MV-4-11 (cell line): Measurements from ENCODE around the gene ATP1A4.
A peak's percentile ranks its signal among the peaks of the same experiment; 100 is the strongest.

ENCODE experiments used
- DNase-seq: peaks from one replicate; lab custom pipeline; 2025; lab: John Stamatoyannopoulos, UW

ATP1A4 gene

DNA sequence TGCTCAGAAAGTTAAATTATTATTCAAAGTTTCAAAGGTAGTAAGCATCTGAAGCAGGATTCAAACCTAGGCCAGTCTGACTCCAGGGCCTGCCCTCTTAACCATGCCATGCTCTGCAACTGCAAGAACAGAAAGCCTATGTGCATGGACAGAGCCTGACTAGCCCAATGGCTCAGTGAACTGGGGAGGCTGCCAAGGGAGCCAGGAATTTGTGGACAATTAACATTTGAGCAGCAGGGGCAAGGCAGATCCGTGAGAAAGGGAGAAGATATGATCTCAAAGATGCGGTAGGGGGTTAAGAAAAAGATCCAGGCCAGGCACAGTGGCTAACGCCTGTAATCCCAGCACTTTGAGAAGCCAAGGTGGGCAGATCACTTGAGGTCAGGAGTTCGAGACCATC is 6.5 kb upstream of the ATP1A4 start:
- DNase-seq = no peak

DNA sequence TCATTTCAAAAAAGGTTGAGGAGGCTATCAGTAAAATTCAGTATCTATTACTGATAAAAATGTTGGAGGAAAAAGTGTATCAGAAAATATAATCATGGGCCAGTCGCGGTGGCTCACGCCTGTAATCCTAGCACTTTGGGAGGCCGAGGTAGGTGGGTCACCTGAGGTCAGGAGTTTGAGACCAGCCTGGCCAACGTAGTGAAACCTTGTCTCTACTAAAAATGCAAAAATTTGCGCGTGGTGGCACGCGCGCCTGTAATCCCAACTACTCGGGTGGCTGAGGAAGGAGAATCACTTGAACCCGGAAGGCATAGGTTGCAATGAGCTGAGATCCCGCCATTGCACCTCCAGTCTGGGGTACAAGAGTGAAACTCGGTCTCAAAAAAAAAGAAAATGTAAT is 5.3 kb upstream of the ATP1A4 start:
- DNase-seq = no peak

DNA sequence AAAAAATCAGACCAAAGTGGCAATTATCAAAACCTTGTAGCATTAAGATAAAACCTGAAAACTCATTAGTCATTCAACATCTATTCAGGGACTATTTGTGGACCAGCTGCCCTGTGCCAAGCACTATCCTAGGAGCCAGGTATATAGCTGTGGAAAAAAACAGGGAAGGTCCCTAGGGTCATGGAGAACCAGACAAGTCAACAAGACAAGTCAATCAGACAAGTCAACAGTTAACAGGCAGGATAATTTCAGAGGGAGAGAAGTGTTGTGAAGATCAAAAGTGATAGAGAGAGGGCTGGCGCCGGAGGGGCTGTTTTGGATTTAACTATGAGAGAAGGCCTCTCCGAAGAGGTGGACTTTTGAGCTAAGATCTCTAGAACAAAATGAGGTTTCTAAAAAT is 3.3 kb upstream of the ATP1A4 start:
- no peak for DNase-seq

DNA sequence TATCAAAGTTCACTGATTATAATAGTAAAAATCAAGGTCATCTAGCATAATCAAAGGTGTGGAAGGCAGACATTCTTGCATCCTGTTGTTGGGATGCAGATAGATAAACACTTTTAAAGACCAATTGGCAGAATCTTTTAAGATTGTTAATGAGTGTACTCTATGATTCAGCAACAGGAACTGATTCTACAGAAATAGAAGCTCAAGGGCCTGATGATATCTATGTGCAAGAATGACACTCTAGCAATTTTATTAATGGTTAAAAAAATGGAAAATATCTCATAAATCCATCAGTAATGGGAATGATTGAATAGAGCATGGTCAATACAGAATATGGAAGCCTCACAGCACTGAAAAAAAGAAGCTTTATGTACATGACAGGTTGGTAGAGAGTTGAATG is 2.2 kb upstream of the ATP1A4 start:
- peak; percentile 24 for DNase-seq

DNA sequence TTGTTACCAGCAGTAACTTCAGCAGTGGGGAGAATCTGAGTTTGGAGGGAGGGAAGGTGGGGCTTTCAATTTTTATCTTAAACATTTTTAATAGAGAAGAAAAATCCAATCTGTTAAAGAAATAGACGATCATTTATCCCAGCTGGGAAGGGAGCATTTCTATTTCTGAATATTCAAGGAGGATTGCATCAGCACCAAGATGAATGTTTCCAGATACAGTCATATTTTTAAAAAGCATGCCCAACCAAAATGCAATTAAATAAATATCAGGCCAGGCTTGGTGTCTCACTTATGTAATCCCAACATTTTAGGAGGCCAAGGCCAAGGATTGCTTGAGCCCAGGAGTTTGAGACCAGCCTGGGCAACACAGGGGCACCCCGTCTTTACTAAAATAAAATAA is 1.7 kb upstream of the ATP1A4 start:
- no peak for DNase-seq

DNA sequence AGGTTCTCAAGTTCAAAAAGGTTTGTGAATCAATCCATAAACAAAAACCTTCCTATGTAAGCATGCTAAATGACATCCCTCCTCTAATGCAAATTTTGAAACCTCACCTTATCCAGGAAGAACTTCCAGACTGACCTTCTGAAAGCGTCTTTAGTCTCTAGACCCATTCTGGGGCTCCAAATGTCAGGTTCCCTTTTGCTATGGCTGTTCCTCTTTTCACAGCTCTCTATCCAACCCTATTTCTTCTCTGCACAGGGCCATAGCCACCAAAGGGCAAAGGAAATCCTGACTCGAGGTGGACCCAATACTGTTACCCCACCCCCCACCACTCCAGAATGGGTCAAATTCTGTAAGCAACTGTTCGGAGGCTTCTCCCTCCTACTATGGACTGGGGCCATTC is 3.4 kb downstream of the ATP1A4 start:
- peak; percentile 35 for DNase-seq

DNA sequence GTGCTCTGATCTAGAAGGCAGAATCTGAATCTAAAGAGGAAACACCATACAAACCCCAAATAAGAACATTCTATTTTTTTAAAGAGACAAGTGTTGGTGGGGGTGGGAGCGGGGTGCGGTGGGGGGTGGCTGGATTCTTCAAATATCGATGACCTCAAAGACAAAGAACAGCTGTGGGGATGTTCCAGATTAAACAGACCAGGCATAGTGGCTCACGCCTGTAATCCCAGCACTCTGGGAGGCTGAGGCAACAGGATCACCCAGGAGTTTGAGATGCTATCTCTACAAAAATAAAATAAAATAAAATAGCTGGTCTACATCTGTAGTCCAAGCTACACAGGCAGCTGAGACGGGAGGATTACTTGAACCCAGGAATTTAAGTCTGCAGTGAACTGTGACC is 5.0 kb downstream of the ATP1A4 start:
- no peak for DNase-seq

DNA sequence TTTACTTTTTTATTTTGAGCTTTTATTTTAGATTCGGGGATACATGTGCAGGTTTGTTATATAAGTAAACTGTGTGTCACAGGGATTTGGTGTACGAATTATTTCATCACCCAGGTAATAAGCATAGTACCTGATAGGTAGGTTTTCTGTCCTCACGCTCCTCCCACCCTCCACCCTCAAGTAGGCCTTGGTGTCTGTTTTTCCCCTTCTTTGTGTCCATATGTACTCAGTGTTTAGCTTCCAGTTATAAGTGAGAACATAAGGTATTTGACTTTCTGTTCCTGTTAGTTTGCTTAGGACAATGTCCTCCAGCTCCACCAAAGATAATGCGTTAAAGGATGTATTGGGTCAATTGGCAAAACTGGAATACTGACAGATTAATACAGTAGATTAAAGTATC is 5.8 kb downstream of the ATP1A4 start:
- no peak for DNase-seq

DNA sequence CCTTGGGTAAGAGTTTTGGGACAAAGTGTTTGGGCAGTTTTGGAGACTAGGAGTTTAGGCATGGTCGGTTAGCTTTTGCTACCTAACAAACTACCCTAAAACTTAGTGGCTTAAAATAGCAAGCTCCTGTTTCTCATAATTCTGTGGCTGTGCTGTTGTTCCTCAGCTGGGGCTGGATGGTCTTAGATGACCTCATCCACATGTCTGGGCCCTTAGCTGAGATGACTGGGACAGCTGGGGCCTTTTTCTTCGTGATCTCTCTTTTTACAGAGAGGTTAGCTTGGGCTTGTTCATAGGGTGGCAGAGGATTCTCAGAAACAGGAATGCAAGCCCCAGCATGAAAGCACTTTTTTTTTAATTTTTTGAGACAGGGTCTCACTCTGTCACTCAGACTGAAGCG is 6.6 kb downstream of the ATP1A4 start:
- peak; percentile 16 for DNase-seq

DNA sequence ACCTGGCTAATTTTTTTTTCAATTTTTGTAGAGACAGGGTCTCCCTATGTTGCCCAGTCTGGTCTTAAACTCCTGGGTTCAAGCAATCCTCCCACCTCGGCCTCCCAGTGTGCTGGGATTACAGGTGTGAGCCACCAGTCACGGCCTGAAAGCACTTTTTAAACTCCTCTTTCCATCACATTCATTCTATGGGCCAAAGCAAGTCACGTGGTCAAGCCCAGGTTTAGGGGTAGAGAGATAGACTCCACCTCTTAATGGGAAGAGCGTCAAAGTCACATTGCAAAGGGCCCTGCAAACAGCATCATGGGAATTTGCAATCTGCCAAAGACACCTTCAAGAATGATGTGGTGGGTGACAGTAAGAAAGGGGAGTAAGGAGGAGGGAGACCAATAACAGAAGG is 7.1 kb downstream of the ATP1A4 start:
- no peak for DNase-seq

DNA sequence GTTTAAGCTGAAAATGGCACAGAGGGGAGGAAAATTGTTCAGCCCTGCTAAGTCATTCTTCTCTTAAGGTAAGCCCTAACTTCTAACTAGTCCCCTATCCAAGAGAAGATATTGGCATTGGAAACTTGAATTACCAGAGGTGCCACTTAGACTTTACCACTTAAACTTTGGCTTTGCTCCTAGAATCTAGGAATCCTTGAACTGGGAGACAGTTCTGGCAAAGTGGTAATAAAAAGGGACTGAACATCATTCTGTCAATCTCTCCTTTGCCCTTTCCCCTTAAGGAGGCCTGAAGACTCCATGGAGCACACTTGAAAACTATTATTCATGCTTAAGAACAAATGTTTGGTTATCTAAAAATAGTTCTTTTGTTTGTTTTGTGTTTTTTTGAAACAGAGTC is 8.4 kb downstream of the ATP1A4 start:
- DNase-seq = no peak

DNA sequence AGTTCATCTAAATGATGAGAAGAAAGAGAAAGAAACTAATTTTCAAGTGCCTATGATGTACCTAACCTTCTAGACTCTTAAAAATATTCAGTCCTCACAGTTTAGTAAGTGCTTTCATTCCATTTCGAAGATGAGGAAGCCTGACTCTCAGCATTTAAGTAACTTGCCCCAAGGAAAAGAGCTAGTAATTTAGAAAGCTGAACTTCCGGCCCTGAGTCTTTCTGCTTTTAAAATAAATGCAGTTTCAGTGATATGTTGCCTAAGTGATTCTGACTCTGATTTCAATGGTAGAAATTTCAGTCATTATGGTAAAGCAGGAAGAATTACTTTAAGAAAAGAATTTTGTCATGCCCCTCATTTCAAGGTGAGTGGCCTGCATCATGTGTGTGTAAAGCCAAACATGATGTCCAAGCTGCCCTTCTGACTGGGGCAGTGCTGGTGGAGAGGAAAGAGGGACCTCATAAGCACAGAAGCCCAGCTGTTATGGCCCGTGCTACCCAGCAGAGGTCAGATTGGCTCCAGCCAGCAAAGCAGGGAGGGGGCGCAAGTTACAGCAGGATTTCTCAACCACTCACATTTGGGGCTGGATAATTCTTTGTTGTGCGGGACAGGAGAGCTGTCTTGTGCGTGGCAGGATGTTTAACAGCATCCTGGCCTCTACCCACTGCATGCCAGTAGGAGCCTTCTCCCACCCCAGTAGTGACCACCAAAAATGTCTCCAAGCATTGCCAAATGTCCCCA is 10.7 kb downstream of the ATP1A4 start:
- DNase-seq = peak; percentile 44

DNA sequence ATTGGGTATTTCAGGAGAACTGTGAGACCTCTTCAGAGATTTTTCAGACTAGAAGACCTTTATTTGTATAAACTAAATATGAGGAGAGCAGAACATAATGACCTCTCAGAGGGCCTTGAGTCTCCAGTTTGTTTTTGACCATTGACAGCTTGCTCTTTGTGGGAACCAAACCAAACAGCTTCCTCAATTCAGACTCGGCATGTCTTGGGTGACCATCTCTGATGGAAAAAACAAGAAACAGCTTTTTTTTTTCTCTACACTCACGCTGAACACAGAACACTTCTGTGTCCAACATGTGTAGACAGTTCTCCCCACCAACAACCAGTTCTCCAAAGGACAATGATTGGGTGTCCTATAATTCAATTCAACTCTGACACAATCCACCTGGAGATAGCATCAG is 11.5 kb downstream of the ATP1A4 start:
- peak; percentile 58 for DNase-seq

DNA sequence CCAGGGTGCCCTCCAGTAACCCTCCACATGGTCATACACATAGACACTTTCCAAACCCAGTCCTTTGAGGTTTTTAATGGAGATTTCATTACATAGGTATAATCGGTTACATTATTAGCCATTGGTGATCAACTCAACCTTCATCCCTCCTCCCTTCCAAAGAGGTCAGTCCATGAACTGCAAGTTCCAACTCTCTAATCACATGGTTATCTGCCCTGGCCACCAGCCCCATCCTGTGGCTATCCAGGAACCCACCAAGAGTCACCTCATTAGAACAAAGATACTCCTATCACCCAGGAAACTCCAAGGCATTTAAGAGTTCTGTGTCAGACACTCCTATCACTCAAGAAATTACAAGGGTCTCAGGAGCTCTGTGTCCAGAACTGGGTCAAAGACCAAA is 12.2 kb downstream of the ATP1A4 start:
- peak; percentile 32 for DNase-seq

DNA sequence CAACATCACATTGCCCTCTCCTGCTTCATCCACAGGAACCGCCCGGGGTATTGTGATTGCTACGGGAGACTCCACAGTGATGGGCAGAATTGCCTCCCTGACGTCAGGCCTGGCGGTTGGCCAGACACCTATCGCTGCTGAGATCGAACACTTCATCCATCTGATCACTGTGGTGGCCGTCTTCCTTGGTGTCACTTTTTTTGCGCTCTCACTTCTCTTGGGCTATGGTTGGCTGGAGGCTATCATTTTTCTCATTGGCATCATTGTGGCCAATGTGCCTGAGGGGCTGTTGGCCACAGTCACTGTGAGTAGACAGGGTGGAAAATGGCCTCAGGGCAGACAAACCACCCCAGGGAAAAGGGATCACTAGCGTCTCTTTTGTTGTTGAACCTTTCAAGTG is 12.7 kb downstream of the ATP1A4 start:
- DNase-seq = no peak

DNA sequence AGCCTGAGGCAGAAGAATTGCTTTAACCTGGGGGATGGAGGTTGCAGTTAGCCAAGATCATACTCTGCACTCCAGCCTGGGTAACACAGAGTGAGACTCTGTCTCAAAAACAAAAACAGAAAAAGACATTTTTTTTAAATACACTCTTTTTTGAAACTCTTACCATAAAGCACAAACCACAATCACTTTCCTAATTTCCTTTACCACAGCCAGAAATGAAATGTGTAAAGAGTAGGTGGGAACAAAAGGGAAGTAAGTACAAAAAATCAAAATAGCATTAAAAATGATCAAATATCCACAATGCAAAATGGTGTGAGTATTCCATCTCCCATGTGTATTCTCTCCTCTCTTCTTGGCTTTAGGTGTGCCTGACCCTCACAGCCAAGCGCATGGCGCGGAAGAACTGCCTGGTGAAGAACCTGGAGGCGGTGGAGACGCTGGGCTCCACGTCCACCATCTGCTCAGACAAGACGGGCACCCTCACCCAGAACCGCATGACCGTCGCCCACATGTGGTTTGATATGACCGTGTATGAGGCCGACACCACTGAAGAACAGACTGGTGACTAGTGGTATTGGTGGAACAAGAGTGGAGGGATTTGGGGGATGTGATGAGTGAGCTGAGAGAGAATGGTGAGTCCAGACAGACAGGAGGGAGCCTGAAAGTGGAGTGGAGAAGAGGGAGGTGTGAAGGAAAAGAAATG is 14.9 kb downstream of the ATP1A4 start:
- DNase-seq = peak; percentile 24

DNA sequence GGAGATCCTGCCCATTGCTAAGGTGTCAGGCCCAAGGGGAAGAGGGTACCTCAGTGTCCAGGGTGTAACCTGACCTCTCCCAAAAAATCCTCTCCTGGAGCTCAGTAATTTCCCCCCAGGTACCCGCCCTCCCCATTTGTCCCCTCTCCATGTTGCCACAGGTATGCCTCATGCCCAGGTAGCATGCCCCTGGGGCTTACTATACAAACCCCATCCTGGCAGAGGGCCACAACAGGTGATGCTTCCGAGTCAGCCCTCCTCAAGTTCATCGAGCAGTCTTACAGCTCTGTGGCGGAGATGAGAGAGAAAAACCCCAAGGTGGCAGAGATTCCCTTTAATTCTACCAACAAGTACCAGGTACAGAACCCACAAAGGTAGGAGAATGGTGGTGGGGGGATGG is 15.7 kb downstream of the ATP1A4 start:
- DNase-seq = no peak

DNA sequence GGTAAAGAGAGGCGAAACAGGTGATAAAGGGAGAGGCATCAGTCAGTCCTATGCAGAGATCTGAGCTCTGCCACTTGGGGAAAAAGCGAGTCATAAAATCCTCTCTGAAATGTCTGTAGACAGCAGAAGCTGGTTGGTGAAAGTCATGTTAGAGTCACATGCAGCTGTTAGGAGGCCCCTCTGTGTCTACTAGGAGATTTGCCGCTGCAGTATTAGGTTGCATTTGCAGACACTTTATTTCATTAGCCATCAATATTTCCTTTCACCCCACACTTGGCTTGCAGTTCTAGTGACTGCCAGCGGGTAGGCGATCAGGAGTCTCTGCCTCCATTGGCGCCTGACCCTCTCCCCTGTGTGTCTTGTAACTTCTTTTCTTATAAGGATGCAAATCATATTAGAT is 16.2 kb downstream of the ATP1A4 start:
- peak; percentile 14 for DNase-seq

DNA sequence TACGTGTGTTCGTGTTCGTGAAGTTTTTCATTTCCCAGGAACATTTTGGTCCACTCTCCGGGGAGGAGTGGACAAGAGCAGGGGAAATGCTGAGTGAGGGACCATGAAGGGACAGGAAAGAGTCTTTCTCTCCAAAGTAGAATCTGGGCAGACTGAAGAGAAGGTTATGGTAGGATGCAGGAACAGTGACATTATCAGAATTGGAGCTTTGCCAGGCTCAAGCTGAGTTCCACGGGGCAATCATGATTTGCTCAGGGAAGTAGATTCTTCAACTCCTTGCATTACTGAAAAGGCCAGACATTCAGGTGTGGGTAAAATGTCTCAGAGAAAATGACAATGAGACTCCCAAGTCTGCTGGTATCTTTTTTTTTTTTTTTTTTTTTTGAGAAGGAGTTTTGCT is 16.6 kb downstream of the ATP1A4 start:
- DNase-seq = no peak

DNA sequence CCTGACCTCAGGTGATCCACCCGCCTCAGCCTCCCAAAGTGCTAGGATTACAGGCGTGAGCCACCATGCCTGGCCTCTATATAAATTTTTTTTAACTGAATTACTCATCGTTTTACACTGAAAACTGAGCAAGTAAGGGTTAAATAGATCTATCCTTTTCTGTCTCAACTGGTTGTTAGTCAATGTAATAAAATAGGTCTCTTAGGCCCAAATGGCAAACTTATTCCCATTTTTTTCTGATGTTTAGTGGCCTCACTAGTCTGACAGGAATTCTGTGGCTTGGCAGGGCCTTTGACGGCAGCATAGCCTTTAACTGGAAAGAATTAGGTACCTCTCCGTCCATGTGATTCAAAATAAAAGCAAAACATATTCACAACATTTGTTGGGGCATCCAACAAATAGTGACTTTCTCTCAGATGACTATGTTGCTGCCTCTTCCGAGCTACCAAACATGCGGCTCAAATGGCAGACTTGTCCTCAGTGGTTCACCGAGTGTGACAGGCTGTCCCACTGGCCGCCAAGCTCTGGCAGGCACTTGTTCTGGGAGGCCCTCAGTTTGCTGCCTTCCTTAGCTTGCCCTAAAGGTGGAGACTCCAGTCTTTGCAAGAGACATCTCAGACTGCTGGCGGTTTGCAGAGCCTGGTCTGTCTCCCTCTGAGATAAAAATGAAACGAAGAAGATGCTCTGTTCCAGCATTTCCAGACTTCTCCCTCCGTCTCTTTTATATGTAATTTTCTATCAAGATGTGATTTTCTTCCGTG is 17.4 kb downstream of the ATP1A4 start:
- DNase-seq = peak; percentile 19

DNA sequence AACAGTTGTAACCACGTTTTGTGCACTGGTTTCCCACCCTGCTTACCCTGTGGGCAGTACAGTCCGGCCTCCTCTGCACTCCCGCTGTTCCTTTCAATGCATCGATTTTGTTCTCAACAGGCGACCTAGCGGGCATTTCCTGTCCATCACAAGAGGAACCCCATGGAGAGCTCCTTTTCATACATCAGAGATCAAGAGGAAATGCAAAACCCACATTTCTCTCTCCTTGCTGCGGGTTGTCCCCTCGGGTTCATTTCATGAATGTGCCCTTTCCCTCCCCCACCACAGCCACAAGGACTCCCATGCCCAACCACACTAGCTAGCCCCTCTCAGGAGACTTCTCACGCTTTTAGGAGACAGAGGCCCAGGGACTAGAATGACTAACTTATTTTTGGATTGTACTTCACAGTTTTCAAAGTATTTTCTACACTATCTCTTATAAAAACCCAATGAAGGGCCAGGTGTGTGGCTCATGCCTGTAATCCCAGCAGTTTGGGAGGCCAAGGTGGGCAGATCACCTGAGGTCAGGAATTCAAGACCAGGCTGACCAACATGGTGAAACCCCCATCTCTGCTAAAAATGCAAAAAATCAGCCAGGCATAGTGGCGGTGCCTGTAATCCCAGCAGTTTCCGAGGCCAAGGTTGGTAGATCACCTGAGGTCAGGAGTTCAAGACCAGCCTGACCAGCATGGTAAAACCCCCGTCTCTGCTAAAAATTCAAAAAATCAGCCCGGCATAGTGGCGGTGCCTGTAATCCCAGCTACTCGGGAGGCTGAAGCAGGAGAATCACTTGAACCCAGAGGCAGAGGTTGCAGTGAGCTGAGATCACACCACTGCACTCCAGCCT is 18.4 kb downstream of the ATP1A4 start:
- peak; percentile 81 for DNase-seq

DNA sequence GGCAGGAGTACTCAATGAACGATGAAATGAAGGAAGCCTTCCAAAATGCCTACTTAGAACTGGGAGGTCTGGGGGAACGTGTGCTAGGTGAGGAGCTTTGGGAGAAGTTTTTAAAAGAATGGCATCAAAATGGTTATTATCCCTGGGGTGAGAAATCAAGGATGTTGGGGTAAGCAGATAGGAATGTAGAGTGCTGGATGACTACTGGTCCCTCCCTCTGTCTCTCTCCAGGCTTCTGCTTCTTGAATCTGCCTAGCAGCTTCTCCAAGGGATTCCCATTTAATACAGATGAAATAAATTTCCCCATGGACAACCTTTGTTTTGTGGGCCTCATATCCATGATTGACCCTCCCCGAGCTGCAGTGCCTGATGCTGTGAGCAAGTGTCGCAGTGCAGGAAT is 20.0 kb downstream of the ATP1A4 start:
- DNase-seq = no peak
